Measurements from ENCODE around the gene NTN1. TPM values are rescaled to one million over a fixed set of nuclear protein-coding genes. Genes with fewer than 3 reads are reported as not detected.

Gene NTN1
- total and polyA plus RNA-seq, 2 experiments from 2014 or later: 0.11 to 0.21 TPM

DNA sequence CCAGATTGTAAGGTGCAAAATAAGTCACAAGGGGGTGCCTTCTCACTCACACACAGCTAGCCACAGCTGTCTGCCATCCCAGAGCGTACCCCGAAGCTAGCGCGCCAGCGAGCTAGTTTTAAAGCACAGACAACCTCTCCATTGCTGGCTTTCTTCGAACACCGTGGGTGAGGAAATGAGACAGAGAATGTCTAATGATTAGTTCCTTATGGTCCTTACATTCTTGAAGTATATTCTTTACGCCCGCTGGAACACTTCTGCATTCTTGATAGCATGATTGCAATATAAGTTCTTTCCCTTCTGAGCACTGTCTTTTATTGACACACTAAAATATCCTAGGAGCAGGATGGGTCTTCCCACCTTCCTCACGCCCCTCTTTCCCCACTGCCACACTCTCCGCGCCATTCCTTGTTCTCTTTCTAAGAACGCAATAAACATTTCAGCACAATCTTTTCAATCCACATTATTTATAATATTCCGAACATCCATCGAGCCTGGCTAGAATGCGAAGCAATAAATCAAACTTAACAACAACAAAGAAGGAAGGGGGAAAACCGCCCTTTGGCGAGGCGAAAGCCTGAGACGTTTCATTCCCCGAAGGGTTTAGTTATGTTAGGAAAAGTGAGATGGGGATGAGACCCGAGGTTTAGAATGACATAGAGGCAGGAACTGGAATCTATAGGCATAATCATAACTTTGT, 251.3 kb downstream of the NTN1 start:
- H3F3A ChIP-seq (ENCODE audit: insufficient read depth): peaks cover 25% of the 10 kb centered on the region
- peaks cover 27% of the 10 kb centered on the region for H3K4me1 ChIP-seq (ENCODE audit: insufficient read depth)
- H3K27me3 ChIP-seq (replicated peaks; ENCODE audit: insufficient read depth): no peaks in the 10 kb centered on the region
- H3K27ac ChIP-seq: peak overlapping the region; percentile 75
- H3K9me3 ChIP-seq (ENCODE audit: low read depth): no peaks in the 10 kb centered on the region
- 3% methylated on average over 22 of the region's 22 CpGs for WGBS, 2 experiments (ENCODE audit: low coverage in 1 of 2, low lambda C conversion rate in 2 of 2, missing lambda C conversion rate in 2 of 2)
- no peaks in the 10 kb centered on the region for H3K9me2 ChIP-seq (ENCODE audit: insufficient read depth)
- peak overlapping the region; percentile 65 for H3K4me3 ChIP-seq
- peak overlapping the region; percentile 64 for H3K9ac ChIP-seq
- peak overlapping the region; percentile 90 for H3K4me2 ChIP-seq (ENCODE audit: unreplicated experiment)
- DNase-seq: peak; percentile 87
- H2AFZ ChIP-seq: peak overlapping the region; percentile 68
- no peak for TF ChIP-seq EZH2 (IDR thresholded peaks at IDR 0.05; ENCODE audit: insufficient read depth, poor library complexity, severe bottlenecking)
- TF ChIP-seq EZH2phosphoT487 (IDR thresholded peaks at IDR 0.05; ENCODE audit: insufficient read depth, low read depth): no peak
- in situ Hi-C loops (cut with MboI): no loop called here
- H3K79me2 ChIP-seq (ENCODE audit: insufficient read depth): no peaks in the 10 kb centered on the region
- H3K36me3 ChIP-seq (ENCODE audit: low read depth): no peaks in the 10 kb centered on the region
- H4K20me1 ChIP-seq (ENCODE audit: insufficient read depth): no peaks in the 10 kb centered on the region

DNA sequence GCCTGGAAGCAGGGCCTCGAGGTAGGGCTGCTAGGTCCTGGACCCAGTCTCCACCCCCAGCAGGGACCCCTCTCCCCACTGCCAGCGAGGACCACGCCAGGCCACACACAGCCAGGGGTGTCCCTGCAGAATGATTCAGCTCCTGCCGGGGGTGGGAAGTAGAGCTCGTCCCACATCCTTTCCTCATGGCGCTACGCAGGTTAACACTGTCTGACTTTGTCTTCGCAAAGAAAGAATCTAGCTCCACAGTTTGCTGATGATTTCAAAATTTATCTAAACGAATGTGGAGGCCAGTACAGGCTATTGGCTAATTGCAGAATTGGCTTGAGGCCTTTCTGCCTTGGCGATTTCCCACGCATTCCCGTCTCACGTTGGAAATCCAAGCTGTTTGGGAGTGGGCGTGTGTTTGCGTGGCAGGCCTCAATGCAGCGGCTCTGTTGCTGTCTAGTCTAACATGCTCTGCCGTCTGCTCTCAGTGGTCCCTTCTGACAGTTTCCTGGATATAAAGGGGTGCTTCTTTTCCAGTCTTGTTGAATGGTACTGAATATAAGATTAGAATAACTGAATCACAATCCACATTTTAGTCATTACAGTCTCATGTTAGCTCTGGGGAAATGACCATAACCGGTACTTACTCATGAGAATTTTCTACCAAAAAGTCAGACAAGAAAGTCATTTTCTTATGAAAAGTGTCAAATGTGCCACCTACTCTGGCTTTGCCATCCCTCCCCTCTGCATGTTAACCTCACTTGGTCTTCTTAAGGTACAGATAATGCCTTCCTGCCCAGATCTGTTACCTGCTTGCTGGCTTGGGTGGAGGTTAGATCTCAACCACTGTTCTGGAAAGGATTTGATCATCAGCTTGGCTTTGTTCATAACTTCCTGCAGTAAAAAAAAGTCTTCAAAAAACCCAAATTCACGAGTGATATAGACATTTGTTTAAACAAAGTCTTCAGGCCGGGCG, 252.4 kb downstream of the NTN1 start:
- H3K9ac ChIP-seq: peak overlapping the region; percentile 64
- H3K4me3 ChIP-seq: peak overlapping the region; percentile 65
- peak; percentile 78 for DNase-seq
- no peaks in the 10 kb centered on the region for H3K27me3 ChIP-seq (replicated peaks; ENCODE audit: insufficient read depth)
- TF ChIP-seq EZH2phosphoT487 (IDR thresholded peaks at IDR 0.05; ENCODE audit: insufficient read depth, low read depth) (no peak), EZH2 (IDR thresholded peaks at IDR 0.05; ENCODE audit: insufficient read depth, poor library complexity, severe bottlenecking) (no peak)
- in situ Hi-C loops (cut with MboI): no loop called here
- no peaks in the 10 kb centered on the region for H3K9me2 ChIP-seq (ENCODE audit: insufficient read depth)
- H3K79me2 ChIP-seq (ENCODE audit: insufficient read depth): no peaks in the 10 kb centered on the region
- H3F3A ChIP-seq (ENCODE audit: insufficient read depth): peaks cover 25% of the 10 kb centered on the region
- no peaks in the 10 kb centered on the region for H3K36me3 ChIP-seq (ENCODE audit: low read depth)
- H2AFZ ChIP-seq: peak overlapping the region; percentile 68
- H3K9me3 ChIP-seq (ENCODE audit: low read depth): no peaks in the 10 kb centered on the region
- peak overlapping the region; percentile 90 for H3K4me2 ChIP-seq (ENCODE audit: unreplicated experiment)
- H3K27ac ChIP-seq: peak overlapping the region; percentile 75
- no peaks in the 10 kb centered on the region for H4K20me1 ChIP-seq (ENCODE audit: insufficient read depth)
- WGBS, 2 experiments (ENCODE audit: low coverage in 1 of 2, low lambda C conversion rate in 2 of 2, missing lambda C conversion rate in 2 of 2): 13 to 14% methylated on average over 21 of the region's 21 CpGs
- peaks cover 27% of the 10 kb centered on the region for H3K4me1 ChIP-seq (ENCODE audit: insufficient read depth)

DNA sequence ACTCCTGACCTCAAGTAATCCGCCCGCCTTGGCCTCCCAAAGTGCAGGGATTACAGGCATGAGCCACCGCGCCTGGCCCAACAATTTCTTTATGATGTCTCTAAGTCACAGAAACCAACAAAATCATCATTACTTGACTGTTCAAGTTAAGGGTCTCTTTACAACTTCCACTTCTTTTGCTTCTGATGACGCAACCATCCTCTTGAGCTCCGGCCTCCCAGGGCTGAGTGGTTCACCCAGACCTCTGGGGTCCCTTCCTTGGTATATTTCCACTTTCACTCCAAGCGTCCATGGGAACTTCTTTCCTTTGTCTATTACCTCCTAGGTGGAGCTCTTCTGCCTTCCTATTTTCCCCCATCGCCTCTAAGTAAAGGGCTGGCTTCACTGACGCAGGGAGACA, 253.7 kb downstream of the NTN1 start:
- H4K20me1 ChIP-seq (ENCODE audit: insufficient read depth): no peaks in the 10 kb centered on the region
- no peaks in the 10 kb centered on the region for H3K9me2 ChIP-seq (ENCODE audit: insufficient read depth)
- TF ChIP-seq EZH2phosphoT487 (IDR thresholded peaks at IDR 0.05; ENCODE audit: insufficient read depth, low read depth): no peak
- TF ChIP-seq EZH2 (IDR thresholded peaks at IDR 0.05; ENCODE audit: insufficient read depth, poor library complexity, severe bottlenecking): no peak
- no peak for DNase-seq
- no peaks in the 10 kb centered on the region for H3K9me3 ChIP-seq (ENCODE audit: low read depth)
- H3K4me2 ChIP-seq (ENCODE audit: unreplicated experiment): no peak overlapping the region
- no peaks in the 10 kb centered on the region for H3K79me2 ChIP-seq (ENCODE audit: insufficient read depth)
- H3K9ac ChIP-seq: no peak overlapping the region
- no peak overlapping the region for H3K27ac ChIP-seq
- 99 to 100% methylated on average over 7 to 9 of the region's 9 CpGs for WGBS, 2 experiments (ENCODE audit: low coverage in 1 of 2, low lambda C conversion rate in 2 of 2, missing lambda C conversion rate in 2 of 2)
- H3K36me3 ChIP-seq (ENCODE audit: low read depth): no peaks in the 10 kb centered on the region
- H2AFZ ChIP-seq: no peak overlapping the region
- peaks cover 27% of the 10 kb centered on the region for H3K4me1 ChIP-seq (ENCODE audit: insufficient read depth)
- peaks cover 25% of the 10 kb centered on the region for H3F3A ChIP-seq (ENCODE audit: insufficient read depth)
- H3K27me3 ChIP-seq (replicated peaks; ENCODE audit: insufficient read depth): no peaks in the 10 kb centered on the region
- in situ Hi-C loops (cut with MboI): no loop called here
- no peak overlapping the region for H3K4me3 ChIP-seq

DNA sequence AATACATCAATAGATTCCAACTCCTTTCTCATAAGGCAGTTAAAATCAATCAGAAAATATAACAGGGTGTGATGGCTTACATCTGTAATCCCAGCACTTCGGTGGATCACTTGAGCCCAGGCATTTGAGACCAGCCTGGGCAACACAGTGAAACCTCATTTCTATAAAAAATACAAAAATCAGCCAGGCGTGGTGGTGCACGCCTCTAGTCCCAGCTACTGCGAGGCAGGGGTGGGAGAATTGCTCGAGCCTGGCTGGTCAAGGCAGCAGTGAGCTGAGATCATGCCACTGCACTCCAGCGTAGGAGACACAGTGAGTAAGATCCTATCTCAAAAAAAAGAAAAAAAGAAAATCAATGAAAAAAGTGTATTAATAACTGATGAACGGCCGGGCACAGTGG, 258.6 kb downstream of the NTN1 start:
- Histone ChIP-seq H3K4me1 (ENCODE audit: insufficient read depth) (peaks cover 10% of the 10 kb centered on the region), H3K4me3 (no peak overlapping the region), H3K4me2 (ENCODE audit: unreplicated experiment) (no peak overlapping the region), H3K27ac (no peak overlapping the region), H3F3A (ENCODE audit: insufficient read depth) (no peaks in the 10 kb centered on the region; the same call in 1 of the 2 replicates), H3K9me2 (ENCODE audit: insufficient read depth) (no peaks in the 10 kb centered on the region), H3K9ac (no peak overlapping the region), H3K9me3 (ENCODE audit: low read depth) (no peaks in the 10 kb centered on the region), H3K79me2 (ENCODE audit: insufficient read depth) (no peaks in the 10 kb centered on the region), H4K20me1 (ENCODE audit: insufficient read depth) (no peaks in the 10 kb centered on the region), H3K36me3 (ENCODE audit: low read depth) (no peaks in the 10 kb centered on the region), H3K27me3 (replicated peaks; ENCODE audit: insufficient read depth) (no peaks in the 10 kb centered on the region), H2AFZ (no peak overlapping the region)
- in situ Hi-C loops (cut with MboI): no loop called here
- WGBS, 2 experiments (ENCODE audit: low coverage in 1 of 2, low lambda C conversion rate in 2 of 2, missing lambda C conversion rate in 2 of 2): 93% methylated on average over 8 of the region's 8 CpGs
- TF ChIP-seq EZH2 (IDR thresholded peaks at IDR 0.05; ENCODE audit: insufficient read depth, poor library complexity, severe bottlenecking) (no peak), EZH2phosphoT487 (IDR thresholded peaks at IDR 0.05; ENCODE audit: insufficient read depth, low read depth) (no peak)
- no peak for DNase-seq
